Testis (tissue), 2 donors: ENCODE data around the gene PTPRT.

Experiments
- CTCF ChIP-seq, 3 experiments: fragments of 450-650 bp in 2 of 3; fragments of 200-600 bp in 1 of 3; sonication (generic) in 1 of 3; IDR thresholded peaks; one replicate each; pipeline ENCODE4 v1.5.1; 2016 to 2019; ENCODE audit warnings: antibody characterized with exemption in 3 of 3, mild to moderate bottlenecking in 2 of 3, moderate library complexity in 1 of 3
- POLR2A ChIP-seq: fragments of 450-650 bp; IDR thresholded peaks from one replicate; pipeline ENCODE4 v1.6.1; 2017; ENCODE audit warnings: antibody characterized with exemption, mild to moderate bottlenecking, moderate library complexity

DNA sequence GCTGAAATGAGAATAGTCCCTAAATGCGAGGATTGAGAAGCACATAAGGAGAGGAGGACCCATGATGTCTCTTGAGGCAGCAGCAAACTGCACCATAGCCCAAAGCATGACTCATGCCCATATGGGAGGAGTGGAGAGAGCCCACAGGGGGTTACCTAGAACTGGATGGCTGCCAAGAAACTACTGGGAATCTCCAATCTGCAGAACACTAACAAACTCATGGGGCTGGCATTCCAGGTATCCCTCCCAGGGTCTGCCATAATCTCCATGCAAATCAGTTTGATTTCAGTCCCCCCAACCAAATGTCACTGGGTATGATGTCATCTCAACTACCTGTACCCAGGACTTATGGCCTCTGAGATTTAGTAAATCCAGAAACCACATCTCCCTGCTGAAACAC is 410.5 kb downstream of the PTPRT start:
- TF ChIP-seq POLR2A, result no peak
- no peak for TF ChIP-seq CTCF (IDR thresholded peaks at IDR 0.05)
